NCI-H524 treated with DMSO at 0.1 percent for 48 hours (cell line): ENCODE measurements around the gene GRM7.

Source experiments
- DNase-seq: peaks from one replicate; lab custom pipeline; 2025; lab: John Stamatoyannopoulos, UW

GRM7 gene

DNA sequence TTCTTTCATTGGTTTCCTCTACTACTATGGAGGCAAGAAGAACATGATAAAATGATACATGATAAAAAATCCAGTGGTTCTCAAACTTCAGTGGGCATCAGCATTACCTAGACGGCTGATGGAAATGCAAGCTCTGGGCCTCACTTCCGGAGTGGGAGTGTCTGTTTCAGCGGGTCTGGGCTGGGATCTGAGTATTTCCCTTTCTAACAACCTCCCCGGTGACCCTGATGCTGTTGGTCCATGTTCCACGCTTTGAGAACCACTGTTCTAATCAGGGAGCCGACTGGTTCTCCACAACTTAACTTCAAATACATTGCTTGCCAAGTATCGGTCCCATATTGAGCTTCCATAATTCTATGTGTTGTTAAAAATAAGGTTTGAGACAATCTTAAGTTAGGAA lies 928.4 kb downstream of the GRM7 start:
- DNase-seq, result no peak

DNA sequence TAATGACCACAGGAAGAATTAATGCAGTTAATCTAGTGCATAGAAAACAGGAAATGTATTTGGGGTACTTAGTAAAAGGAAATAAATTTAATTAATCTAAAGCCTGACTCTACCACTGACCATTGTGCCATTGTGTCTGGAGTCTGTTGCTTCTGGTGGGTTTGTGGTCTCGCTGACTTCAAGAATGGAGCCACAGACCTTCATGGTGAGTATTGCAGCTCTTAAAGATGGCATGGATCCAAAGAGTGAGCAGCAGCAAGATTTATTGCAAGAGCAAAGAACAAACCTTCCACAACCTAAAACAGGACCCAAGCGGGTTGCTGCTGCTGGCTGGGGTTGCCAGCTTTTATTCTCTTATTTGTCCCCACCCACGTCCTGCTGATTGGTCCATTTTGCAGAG lies 929.2 kb downstream of the GRM7 start:
- no peak for DNase-seq
